ENCODE data around the gene GJB4.
"Not testable (repeated sequence)": the region's sequence is repeated elsewhere in the genome, so short reads cannot be mapped to it uniquely, and the experiment has no call there.

The GJB4 gene

DNA sequence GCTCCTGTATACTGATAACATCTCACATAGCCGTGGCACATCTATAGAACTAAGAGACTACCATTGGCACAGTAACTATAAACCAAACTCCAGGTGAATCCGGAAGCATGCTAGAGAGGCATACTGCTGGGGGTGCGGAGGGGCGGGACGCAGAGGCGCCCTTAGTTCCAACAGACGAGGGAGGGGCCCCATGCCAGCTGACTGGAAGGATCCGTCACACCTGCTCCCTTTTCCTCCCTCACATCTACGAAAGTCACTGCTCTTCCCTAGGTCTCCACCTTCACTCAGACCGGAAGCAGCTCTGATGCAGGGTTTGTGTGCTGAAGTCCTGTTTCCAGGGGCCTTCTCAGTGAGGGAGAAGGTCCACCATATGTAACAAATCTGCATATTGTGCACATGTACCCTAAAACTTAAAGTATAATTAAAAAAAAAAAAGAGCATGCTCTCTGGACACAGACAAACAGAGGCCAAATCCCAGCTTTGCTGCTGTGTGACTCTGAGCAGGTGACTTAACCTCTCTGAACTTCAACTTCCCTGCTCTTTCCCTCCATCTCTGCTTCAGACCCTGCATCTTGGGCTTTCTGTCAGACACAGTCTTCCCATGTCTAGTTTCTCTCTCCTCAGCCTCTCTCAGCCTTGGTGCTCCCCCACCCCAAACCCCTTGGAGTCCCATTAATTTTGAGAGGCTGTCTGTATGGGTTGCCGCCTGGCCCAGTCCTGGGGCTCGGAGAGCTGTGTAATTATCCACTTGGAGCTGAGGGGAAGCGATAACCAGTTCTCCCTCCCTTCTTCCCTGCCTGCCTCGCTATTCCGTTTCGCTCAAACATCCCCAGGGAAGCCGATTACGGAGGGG lies 12.5 kb upstream of the GJB4 start:
- in situ Hi-C loops (cut with HindIII; ENCODE audit: low sequenced_read_pairs), result no loop called here

DNA sequence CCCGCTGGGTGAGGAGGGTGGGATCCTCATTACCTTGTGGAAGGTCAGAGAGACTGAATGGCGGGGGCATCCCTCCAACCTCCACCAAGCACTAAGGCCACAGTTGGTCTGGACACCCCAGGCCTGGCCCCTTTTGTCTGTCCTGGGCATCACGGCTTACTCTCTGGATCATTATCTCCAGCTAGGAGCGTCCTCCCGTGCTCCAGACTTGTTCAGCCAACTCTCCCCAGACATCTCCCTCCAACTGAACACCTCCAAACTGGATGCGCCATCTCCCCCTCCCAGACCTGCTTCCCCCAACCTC lies 11.9 kb upstream of the GJB4 start:
- in situ Hi-C loops (cut with HindIII; ENCODE audit: low sequenced_read_pairs), result no loop called here

DNA sequence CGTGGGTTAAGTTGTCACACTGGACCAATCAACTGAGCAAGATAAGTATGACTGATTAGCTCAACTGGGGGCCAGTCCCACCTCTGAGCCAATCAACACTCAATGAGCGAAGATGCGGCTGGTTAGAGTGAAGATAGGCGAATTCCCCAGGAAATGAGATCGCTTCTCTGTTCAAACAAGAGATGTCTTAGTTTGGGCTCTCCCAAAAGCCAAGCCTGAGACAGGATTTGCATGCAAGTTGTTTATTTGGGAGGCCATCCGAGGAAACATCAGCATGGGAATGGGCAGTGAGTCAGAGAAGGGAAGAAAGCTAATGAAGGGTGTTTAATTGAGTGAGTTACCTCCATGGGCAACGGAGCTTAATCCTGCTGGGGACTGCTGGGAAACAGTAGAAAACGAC lies 9.5 kb upstream of the GJB4 start:
- in situ Hi-C loops (cut with HindIII; ENCODE audit: low sequenced_read_pairs), result no loop called here

DNA sequence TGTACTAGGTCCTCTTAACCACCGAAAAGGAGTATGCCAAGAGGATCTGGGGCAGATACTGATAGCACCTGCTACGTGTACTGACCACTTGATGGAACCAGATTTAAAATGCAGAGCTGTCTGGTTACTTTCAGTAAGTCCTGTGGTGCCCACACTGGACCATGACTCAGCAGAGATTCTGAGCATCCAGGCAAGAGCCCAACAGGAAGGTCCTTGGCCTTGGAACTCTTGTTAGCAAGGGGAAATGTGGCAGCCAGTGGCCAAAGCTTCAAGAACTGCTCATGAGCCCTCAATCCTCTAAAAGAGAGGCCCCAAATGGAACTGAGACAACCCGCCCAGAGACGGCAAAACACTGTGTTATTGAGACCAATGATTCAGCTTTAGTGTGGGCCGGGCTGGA lies 8.9 kb upstream of the GJB4 start:
- in situ Hi-C loops (cut with HindIII; ENCODE audit: low sequenced_read_pairs), result no loop called here

GRCh38 chr1:34753163-34753562 lies 6.4 kb upstream of the GJB4 start:
- in situ Hi-C loops (cut with HindIII; ENCODE audit: low sequenced_read_pairs), result no loop called here

- in situ Hi-C loops (cut with HindIII; ENCODE audit: low sequenced_read_pairs), result no loop called here
These were observed 4.4 kb upstream of the GJB4 start, which contains the start of gene GJB5 for GRCh38 chr1:34754964-34755637. Gene GJB5, plus strand, starts transcription at chr1:34755047. Its CDS starts 2,284 bp downstream, at chr1:34757331.

- in situ Hi-C loops (cut with HindIII; ENCODE audit: low sequenced_read_pairs), result no loop called here
These were observed 3.6 kb upstream of the GJB4 start for GRCh38 chr1:34755961-34756360.

DNA sequence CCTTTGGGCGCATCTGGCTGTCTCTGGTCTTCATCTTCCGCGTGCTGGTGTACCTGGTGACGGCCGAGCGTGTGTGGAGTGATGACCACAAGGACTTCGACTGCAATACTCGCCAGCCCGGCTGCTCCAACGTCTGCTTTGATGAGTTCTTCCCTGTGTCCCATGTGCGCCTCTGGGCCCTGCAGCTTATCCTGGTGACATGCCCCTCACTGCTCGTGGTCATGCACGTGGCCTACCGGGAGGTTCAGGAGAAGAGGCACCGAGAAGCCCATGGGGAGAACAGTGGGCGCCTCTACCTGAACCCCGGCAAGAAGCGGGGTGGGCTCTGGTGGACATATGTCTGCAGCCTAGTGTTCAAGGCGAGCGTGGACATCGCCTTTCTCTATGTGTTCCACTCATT lies 2.2 kb upstream of the GJB4 start:
- in situ Hi-C loops (cut with HindIII; ENCODE audit: low sequenced_read_pairs), result no loop called here

DNA sequence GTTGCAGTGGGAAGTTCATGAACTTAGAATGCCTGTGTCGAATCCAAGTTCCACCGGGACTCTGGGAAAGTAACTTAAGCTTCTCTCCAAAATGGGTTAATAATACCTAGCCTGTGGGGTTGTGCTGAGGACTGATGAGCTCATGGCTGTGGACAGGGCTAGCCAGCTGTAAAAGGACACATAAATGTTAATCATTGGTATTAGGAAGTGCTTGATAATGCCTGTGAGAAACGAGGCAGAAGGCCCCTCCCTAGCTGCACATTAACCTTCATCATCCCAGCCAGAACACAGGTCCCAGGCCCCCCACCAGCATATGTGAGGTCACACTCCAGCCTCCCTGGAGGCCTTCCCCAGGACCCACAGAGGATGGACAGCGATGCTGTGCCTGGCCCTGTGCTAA lies 789 bp upstream of the GJB4 start:
- in situ Hi-C loops (cut with HindIII; ENCODE audit: low sequenced_read_pairs), result no loop called here

- in situ Hi-C loops (cut with HindIII; ENCODE audit: low sequenced_read_pairs), result no loop called here
These were observed 1.7 kb downstream of the GJB4 start for GRCh38 chr1:34761176-34761761.

DNA sequence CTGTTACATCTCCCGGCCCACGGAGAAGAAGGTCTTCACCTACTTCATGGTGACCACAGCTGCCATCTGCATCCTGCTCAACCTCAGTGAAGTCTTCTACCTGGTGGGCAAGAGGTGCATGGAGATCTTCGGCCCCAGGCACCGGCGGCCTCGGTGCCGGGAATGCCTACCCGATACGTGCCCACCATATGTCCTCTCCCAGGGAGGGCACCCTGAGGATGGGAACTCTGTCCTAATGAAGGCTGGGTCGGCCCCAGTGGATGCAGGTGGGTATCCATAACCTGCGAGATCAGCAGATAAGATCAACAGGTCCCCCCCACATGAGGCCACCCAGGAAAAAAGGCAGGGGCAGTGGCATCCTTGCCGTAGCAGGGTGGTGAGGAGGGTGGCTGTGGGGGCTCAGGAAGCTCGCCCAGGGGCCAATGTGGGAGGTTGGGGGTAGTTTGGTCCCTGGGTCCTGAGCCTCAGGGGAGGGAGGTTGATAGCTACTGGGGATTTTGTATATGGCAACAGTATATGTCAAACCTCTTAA lies 2.3 kb downstream of the GJB4 start:
- in situ Hi-C loops (cut with HindIII; ENCODE audit: low sequenced_read_pairs), result no loop called here

- in situ Hi-C loops (cut with HindIII; ENCODE audit: low sequenced_read_pairs), result no loop called here
These were observed 3.1 kb downstream of the GJB4 start for GRCh38 chr1:34762474-34763141.

GRCh38 chr1:34763142-34763781 lies 3.7 kb downstream of the GJB4 start:
- in situ Hi-C loops (cut with HindIII; ENCODE audit: low sequenced_read_pairs), result no loop called here

GRCh38 chr1:34768856-34769255 lies 9.3 kb downstream of the GJB4 start:
- in situ Hi-C loops (cut with HindIII; ENCODE audit: low sequenced_read_pairs), result no loop called here

- in situ Hi-C loops (cut with HindIII; ENCODE audit: low sequenced_read_pairs), result no loop called here
These were observed 11.5 kb downstream of the GJB4 start for GRCh38 chr1:34770891-34771504.

- in situ Hi-C loops (cut with HindIII; ENCODE audit: low sequenced_read_pairs), result no loop called here
These were observed 12.2 kb downstream of the GJB4 start for GRCh38 chr1:34771573-34772371.

- in situ Hi-C loops (cut with HindIII; ENCODE audit: low sequenced_read_pairs), result not testable (repeated sequence)
These were observed 13.6 kb downstream of the GJB4 start for GRCh38 chr1:34773114-34773513.

GRCh38 chr1:34774957-34775356 lies 15.4 kb downstream of the GJB4 start:
- in situ Hi-C loops (cut with HindIII; ENCODE audit: low sequenced_read_pairs), result no loop called here

DNA sequence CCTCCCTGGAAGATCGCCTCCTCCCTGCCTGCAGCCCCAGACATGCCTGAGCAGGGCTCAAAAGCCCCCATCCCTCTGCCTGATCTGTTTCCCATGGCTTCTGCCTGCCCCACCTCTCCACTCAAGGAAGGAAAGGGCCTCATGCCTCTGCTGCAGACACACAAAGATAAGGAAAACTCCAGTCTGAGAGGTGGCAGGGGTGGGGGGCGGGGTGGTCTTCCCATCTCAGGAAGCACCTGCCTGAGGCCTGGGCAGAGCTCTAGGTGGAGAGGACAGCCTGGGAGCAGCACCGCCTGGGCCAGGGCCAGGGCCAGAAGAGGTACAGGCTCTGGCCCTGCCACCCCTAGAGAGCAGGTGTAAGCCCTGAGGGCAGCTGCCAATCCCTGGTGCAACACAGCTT lies 17.4 kb downstream of the GJB4 start:
- in situ Hi-C loops (cut with HindIII; ENCODE audit: low sequenced_read_pairs), result no loop called here
